ENCODE data around the gene CNGB1.

DNA sequence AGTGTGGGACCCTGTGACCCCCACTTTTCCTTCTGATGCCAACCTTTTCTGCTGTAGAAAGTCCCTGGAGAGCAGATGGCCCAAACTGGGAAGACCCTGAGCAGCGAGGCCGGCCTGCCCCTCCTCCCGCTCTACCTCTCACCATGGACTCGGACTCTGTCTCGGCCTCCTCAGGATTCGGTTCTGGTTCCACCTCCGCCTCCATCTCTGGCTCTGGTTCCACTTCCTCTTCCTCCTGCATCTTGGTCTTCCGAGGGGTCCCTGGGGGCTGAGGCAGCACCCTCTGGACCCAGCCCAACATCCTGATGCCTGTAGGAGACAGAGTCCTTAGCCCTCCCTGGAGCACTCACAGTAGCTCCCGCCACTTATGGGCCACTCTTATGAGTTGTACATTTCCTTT lies 3.9 kb downstream of the CNGB1 start:
- TF ChIP-seq, protein P1, sequence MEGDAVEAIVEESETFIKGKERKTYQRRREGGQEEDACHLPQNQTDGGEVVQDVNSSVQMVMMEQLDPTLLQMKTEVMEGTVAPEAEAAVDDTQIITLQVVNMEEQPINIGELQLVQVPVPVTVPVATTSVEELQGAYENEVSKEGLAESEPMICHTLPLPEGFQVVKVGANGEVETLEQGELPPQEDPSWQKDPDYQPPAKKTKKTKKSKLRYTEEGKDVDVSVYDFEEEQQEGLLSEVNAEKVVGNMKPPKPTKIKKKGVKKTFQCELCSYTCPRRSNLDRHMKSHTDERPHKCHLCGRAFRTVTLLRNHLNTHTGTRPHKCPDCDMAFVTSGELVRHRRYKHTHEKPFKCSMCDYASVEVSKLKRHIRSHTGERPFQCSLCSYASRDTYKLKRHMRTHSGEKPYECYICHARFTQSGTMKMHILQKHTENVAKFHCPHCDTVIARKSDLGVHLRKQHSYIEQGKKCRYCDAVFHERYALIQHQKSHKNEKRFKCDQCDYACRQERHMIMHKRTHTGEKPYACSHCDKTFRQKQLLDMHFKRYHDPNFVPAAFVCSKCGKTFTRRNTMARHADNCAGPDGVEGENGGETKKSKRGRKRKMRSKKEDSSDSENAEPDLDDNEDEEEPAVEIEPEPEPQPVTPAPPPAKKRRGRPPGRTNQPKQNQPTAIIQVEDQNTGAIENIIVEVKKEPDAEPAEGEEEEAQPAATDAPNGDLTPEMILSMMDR (optimal IDR thresholded peaks at IDR 0.05 in 1 of 3, IDR thresholded peaks at IDR 0.05 in 1 of 3, conservative IDR thresholded peaks at IDR 0.05 in 1 of 3; ENCODE audit: extremely low read depth in 1 of 3, insufficient read depth in 2 of 3, low read length in 3 of 3): no peak
- TF ChIP-seq EZH2 (IDR thresholded peaks at IDR 0.05; ENCODE audit: low read length): no peak

Data from keratinocyte (primary cell).